Measurements from ENCODE around the gene TMEM44. TPM values are rescaled to one million over a fixed set of nuclear protein-coding genes. Genes with fewer than 3 reads are reported as not detected.

TMEM44 gene
- total and polyA plus RNA-seq, 2 donors (not counting 3 experiments of a cell fraction or from before 2014, with no cell fraction given), result 93.8 to 125 TPM

DNA sequence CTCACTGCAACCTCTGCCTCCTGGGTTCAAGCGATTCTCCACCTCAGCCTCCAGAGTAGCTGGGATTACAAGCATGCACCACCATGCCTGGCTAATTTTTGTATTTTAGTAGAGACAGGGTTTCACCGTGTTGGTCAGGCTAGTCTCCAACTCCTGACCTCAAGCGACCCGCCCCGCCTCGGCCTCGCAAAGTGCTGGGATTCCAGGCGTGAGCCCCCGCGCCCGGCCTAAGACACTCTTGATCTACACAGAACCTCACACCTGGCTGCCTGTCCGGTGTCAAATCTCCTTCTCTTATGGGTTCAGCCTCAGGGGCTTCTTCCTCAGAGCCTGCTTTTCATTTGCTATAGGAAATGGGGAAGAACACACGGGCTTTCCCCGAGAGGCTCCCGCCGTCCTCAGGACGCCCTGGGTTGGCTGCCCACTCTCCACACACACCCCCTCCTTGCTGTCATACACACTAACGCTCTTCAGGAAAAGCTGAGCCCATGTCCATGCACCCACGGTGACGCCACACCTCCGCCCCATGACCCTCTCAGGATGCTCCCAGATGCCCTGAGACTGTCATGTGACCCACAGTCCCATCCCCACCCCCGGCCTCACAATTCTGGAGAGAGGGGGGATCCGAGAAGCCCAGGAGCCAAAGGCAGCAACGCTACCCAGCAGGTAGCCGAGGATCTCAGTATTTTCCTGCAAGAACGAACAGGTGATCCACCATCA is 10.4 kb downstream of the TMEM44 start:
- DNase-seq (ENCODE audit: low read depth, low spot score), result no peak
- Histone ChIP-seq H3K9me3 (replicated peaks; ENCODE audit: control insufficient read depth, insufficient read depth, low read length) (no peaks in the 10 kb centered on the region), H3K9me1 (replicated peaks; ENCODE audit: control insufficient read depth, extremely low read depth, insufficient read depth, low read length) (no peaks in the 10 kb centered on the region), H2AFZ (ENCODE audit: low read depth, low read length) (no peak overlapping the region), H4K20me1 (replicated peaks; ENCODE audit: control insufficient read depth, extremely low read depth, insufficient read depth, low read length) (no peaks in the 10 kb centered on the region), H3K4me1 (ENCODE audit: control insufficient read depth, extremely low read depth, insufficient read depth, low read length) (no peaks in the 10 kb centered on the region), H3K36me3 (ENCODE audit: control insufficient read depth in 2 of 2, extremely low read depth in 1 of 2, insufficient read depth in 2 of 2, low read length in 2 of 2) (peaks cover 25 to 60% of the 10 kb centered on the region in 2 experiments), H3K9ac (replicated peaks; ENCODE audit: extremely low read depth, insufficient read depth, low read length) (no peak overlapping the region), H3K27ac (ENCODE audit: insufficient read depth, low read depth, low read length) (no peak overlapping the region), H3K27me3 (ENCODE audit: control insufficient read depth in 2 of 2, insufficient read depth in 2 of 2, low read length in 2 of 2) (no peaks in the 10 kb centered on the region), H3K79me2 (ENCODE audit: control insufficient read depth, insufficient read depth, low read length) (no peaks in the 10 kb centered on the region), H3K4me3 (replicated peaks in 1 of 3; ENCODE audit: insufficient read depth in 1 of 3, low read depth in 1 of 3, low read length in 3 of 3) (no peak overlapping the region), H3K4me2 (ENCODE audit: insufficient read depth, low read length) (no peak overlapping the region)
- ChIA-PET CTCF (interaction anchor here (0.7 to 2.8 kb wide), 2 partner anchors 49 to 555 kb away, joined by 3 to 8 read pairs; partner anchors contain the start of gene LSG1), POLR2A (interaction anchor here (0.6 to 0.7 kb wide), 2 partner anchors 355 to 633 kb away, joined by 3 to 6 read pairs; no protein-coding TSS in a partner anchor)
- intact Hi-C loops (cut with micrococcal nuclease) (no loop called here), dilution Hi-C loops (cut with MboI; ENCODE audit: extremely low pct_ligation_motif_present, low sequenced_read_pairs) (no loop called here)
- BruUV-seq (replicated peaks), result no TSS peak
- FAIRE-seq, result no peak
- TF ChIP-seq, protein P1, sequence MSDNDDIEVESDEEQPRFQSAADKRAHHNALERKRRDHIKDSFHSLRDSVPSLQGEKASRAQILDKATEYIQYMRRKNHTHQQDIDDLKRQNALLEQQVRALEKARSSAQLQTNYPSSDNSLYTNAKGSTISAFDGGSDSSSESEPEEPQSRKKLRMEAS (IDR thresholded peaks at IDR 0.05; ENCODE audit: insufficient read depth, insufficient read length), result no peak
- TF ChIP-seq GATA2 (IDR thresholded peaks at IDR 0.05; ENCODE audit: insufficient read depth, insufficient read length, low read depth, low read length) (no peak), POLR2A (IDR thresholded peaks at IDR 0.05; ENCODE audit: low read depth, low read length) (no peak), EZH2 (IDR thresholded peaks at IDR 0.05; ENCODE audit: borderline replicate concordance, low read depth, low read length, severe bottlenecking) (no peak), FOS (IDR thresholded peaks at IDR 0.05; ENCODE audit: borderline replicate concordance, insufficient read depth, low read length) (no peak), MYC (IDR thresholded peaks at IDR 0.05; ENCODE audit: low read depth, low read length) (no peak), POLR2AphosphoS5 (IDR thresholded peaks at IDR 0.05; ENCODE audit: insufficient read depth, low read depth, low read length) (no peak), JUN (IDR thresholded peaks at IDR 0.05; ENCODE audit: borderline replicate concordance, insufficient read depth, insufficient read length, low read depth) (no peak)
- TF ChIP-seq, protein P2, sequence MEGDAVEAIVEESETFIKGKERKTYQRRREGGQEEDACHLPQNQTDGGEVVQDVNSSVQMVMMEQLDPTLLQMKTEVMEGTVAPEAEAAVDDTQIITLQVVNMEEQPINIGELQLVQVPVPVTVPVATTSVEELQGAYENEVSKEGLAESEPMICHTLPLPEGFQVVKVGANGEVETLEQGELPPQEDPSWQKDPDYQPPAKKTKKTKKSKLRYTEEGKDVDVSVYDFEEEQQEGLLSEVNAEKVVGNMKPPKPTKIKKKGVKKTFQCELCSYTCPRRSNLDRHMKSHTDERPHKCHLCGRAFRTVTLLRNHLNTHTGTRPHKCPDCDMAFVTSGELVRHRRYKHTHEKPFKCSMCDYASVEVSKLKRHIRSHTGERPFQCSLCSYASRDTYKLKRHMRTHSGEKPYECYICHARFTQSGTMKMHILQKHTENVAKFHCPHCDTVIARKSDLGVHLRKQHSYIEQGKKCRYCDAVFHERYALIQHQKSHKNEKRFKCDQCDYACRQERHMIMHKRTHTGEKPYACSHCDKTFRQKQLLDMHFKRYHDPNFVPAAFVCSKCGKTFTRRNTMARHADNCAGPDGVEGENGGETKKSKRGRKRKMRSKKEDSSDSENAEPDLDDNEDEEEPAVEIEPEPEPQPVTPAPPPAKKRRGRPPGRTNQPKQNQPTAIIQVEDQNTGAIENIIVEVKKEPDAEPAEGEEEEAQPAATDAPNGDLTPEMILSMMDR (IDR thresholded peaks at IDR 0.05; ENCODE audit: extremely low read depth in 1 of 2, insufficient read depth in 1 of 2, low read depth in 1 of 2, low read length in 2 of 2), result no peak
